OCI-LY1 (cell line): ENCODE results near the gene EIF4E1B.

Experiments
- H2AFZ ChIP-seq: fragments of 200-600 bp; sonication (generic), shearing (Covaris generic); 2 replicates; pipeline ENCODE4 v1.6.0; 2014; ENCODE audit warnings: antibody characterized with exemption, mild to moderate bottlenecking, low read length
- H3F3A ChIP-seq: fragments of 200-600 bp; sonication (generic), shearing (Covaris generic); 2 replicates; pipeline ENCODE4 v1.6.0; 2014; ENCODE audit warnings: mild to moderate bottlenecking, antibody characterized with exemption, low read length, moderate library complexity; ENCODE audit not compliant: insufficient read depth
- H3K27ac ChIP-seq: fragments of 200-600 bp; sonication (generic); 2 replicates; pipeline ENCODE4 v1.5.1; 2014; ENCODE audit warnings: low read length, mixed run types, mild to moderate bottlenecking, low read depth; ENCODE audit not compliant: poor library complexity, severe bottlenecking
- H3K27me3 ChIP-seq: fragments of 200-600 bp; sonication (generic); 2 replicates; pipeline ENCODE4 v1.6.0; 2014; ENCODE audit warnings: antibody characterized with exemption, mild to moderate bottlenecking, low read length, moderate library complexity; ENCODE audit not compliant: insufficient read depth
- H3K36me3 ChIP-seq: fragments of 200-600 bp; sonication (generic); 2 replicates; pipeline ENCODE4 v1.6.1; 2014; ENCODE audit warnings: mild to moderate bottlenecking, antibody characterized with exemption, low read length, moderate library complexity, mixed read lengths; ENCODE audit not compliant: insufficient read depth
- H3K4me1 ChIP-seq: fragments of 200-600 bp; sonication (generic); 2 replicates; pipeline ENCODE4 v1.5.1; 2014; ENCODE audit warnings: mild to moderate bottlenecking, low read length, moderate library complexity; ENCODE audit not compliant: insufficient read depth, severe bottlenecking
- H3K4me2 ChIP-seq: fragments of 200-600 bp; sonication (generic), shearing (Covaris generic); 2 replicates; pipeline ENCODE4 v1.6.1; 2014; ENCODE audit warnings: low read length
- H3K4me3 ChIP-seq: fragments of 200-600 bp; sonication (generic); 2 replicates; pipeline ENCODE4 v1.5.1; 2014; ENCODE audit warnings: low read length, low read depth, mild to moderate bottlenecking, mixed read lengths; ENCODE audit not compliant: poor library complexity, severe bottlenecking
- H3K79me2 ChIP-seq: fragments of 200-600 bp; shearing (Covaris generic); 2 replicates; pipeline ENCODE4 v1.6.1; 2016; ENCODE audit warnings: mixed run types, low read length, mixed read lengths; ENCODE audit not compliant: insufficient read depth
- H3K9ac ChIP-seq: fragments of 200-600 bp; sonication (generic), shearing (Covaris generic); 2 replicates; pipeline ENCODE4 v1.6.1; 2014; ENCODE audit warnings: mild to moderate bottlenecking, low read length, mixed read lengths
- H3K9me2 ChIP-seq: fragments of 200-600 bp; sonication (generic), shearing (Covaris generic); 2 replicates; pipeline ENCODE4 v1.6.1; 2014; ENCODE audit warnings: low read depth, mild to moderate bottlenecking, low read length, mixed read lengths
- H3K9me3 ChIP-seq: fragments of 200-600 bp; shearing (Covaris generic); 2 replicates; pipeline ENCODE4 v1.6.1; 2014; ENCODE audit warnings: low read length, mixed read lengths
- H4K20me1 ChIP-seq: fragments of 200-600 bp; sonication (generic), shearing (Covaris generic); 2 replicates; pipeline ENCODE4 v1.6.0; 2016; ENCODE audit warnings: mild to moderate bottlenecking, low read length; ENCODE audit not compliant: insufficient read depth
- CTCF ChIP-seq: fragments of 200-600 bp; sonication (generic), shearing (Covaris generic); IDR thresholded peaks from 2 replicates; pipeline ENCODE4 v1.5.1; 2017; ENCODE audit warnings: mild to moderate bottlenecking, antibody characterized with exemption, low read length, moderate library complexity, mixed read lengths
- EZH2 ChIP-seq: fragments of 200-600 bp; sonication (generic), shearing (Covaris generic); IDR thresholded peaks from 2 replicates; pipeline ENCODE4 v1.8.0; 2017; ENCODE audit warnings: borderline replicate concordance, mixed run types, mild to moderate bottlenecking, antibody characterized with exemption, low read length, moderate library complexity, mixed read lengths

EIF4E1B gene

GRCh38 chr5:176639208-176639607 lies 8.7 kb downstream of the EIF4E1B start:
- no peaks in the 10 kb centered on the region for H3K79me2 ChIP-seq
- no peak overlapping the region for H3K4me2 ChIP-seq
- H3F3A ChIP-seq: no peaks in the 10 kb centered on the region
- no peak overlapping the region for H3K9ac ChIP-seq
- no peaks in the 10 kb centered on the region for H4K20me1 ChIP-seq
- H3K27ac ChIP-seq: no peak overlapping the region
- TF ChIP-seq CTCF: no peak
- no peak for TF ChIP-seq EZH2
- H3K9me3 ChIP-seq: no peaks in the 10 kb centered on the region
- no peak overlapping the region for H3K4me3 ChIP-seq
- H3K9me2 ChIP-seq: no peaks in the 10 kb centered on the region
- H2AFZ ChIP-seq: no peak overlapping the region
- H3K36me3 ChIP-seq: no peaks in the 10 kb centered on the region
- H3K27me3 ChIP-seq: peaks cover 8% of the 10 kb centered on the region
- peaks cover under 1% of the 10 kb centered on the region for H3K4me1 ChIP-seq

- TF ChIP-seq EZH2: no peak
- TF ChIP-seq CTCF: no peak
- H3K79me2 ChIP-seq: no peaks in the 10 kb centered on the region
- H3K36me3 ChIP-seq: no peaks in the 10 kb centered on the region
- H2AFZ ChIP-seq: no peak overlapping the region
- peaks cover 12% of the 10 kb centered on the region for H3K27me3 ChIP-seq
- H3K27ac ChIP-seq: no peak overlapping the region
- no peak overlapping the region for H3K4me3 ChIP-seq
- H3F3A ChIP-seq: no peaks in the 10 kb centered on the region
- no peaks in the 10 kb centered on the region for H3K9me3 ChIP-seq
- no peak overlapping the region for H3K9ac ChIP-seq
- H3K4me2 ChIP-seq: no peak overlapping the region
- H3K9me2 ChIP-seq: no peaks in the 10 kb centered on the region
- no peaks in the 10 kb centered on the region for H4K20me1 ChIP-seq
- no peaks in the 10 kb centered on the region for H3K4me1 ChIP-seq
These were observed 9.5 kb downstream of the EIF4E1B start for GRCh38 chr5:176639981-176640380.

DNA sequence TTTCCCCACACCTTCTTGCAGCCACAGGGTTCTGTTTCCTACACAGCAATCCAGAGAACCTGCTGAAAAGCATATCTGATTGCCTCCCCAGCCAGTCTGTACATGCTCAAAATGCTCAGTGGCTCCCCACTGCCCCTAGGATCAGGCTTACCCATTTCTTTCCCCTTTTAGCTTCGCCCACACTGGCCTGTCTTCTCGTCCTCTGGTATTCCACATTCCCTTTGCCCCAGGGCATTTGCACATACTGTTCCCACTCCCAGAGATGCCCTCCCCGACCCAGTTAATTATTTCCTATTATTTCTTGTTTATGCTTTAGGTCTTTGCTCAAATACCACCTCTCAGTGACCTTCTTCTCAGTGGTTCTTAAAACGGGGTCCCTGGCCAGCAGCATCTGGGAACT lies 10.1 kb downstream of the EIF4E1B start:
- Histone ChIP-seq H3F3A (no peaks in the 10 kb centered on the region), H2AFZ (no peak overlapping the region), H3K4me3 (no peak overlapping the region), H3K27me3 (peaks cover 5% of the 10 kb centered on the region; the same call in 1 of the 2 replicates), H3K9me3 (no peaks in the 10 kb centered on the region), H3K4me2 (no peak overlapping the region), H3K9ac (no peak overlapping the region), H3K27ac (no peak overlapping the region), H3K79me2 (no peaks in the 10 kb centered on the region), H3K36me3 (no peaks in the 10 kb centered on the region), H3K9me2 (no peaks in the 10 kb centered on the region), H4K20me1 (no peaks in the 10 kb centered on the region), H3K4me1 (no peaks in the 10 kb centered on the region)
- no peak for TF ChIP-seq EZH2
- TF ChIP-seq CTCF: no peak
